ENCODE data around the gene FHOD1.

Gene FHOD1

DNA sequence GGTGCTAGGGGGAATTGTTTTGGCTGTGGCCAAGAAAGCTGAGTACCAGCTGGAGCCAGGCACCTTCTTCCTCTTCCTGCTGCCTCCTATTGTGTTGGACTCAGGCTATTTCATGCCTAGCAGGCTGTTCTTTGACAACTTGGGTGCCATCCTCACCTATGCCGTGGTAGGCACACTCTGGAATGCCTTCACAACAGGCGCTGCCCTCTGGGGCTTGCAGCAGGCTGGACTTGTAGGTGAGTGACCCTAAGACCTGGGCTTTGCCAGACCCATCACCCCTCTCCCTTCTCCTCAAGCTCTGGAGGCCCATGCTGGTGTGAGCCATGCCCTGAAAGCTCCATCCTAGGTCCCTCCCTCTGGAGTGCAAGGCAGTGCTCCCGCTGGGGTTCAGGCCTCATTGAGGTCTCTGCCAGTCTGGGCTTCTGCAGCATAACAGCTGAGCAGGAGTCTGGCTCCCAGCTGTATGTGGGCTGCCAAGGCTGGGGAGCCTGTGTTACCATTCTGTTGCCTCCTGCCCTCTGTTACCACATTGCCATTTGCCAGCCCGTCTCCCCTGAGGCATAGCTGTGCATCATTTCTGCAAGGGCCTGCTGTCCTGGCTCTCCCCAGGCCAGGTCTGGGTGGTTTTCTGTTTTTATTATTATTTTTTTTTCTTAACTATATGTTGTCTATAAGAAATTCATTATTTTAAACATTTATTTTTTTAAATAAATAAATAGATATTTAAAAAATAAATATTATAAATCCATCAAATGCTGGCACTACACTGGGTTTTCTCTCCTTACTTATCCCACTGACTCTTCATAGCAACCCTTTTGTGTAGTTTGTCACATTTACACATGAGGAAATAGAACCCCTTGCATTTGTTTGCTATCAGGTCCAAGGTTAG lies 5.6 kb upstream of the FHOD1 start:
- no peak for DNase-seq (ENCODE audit: low read depth in 2 of 3, low spot score in 2 of 3)

DNA sequence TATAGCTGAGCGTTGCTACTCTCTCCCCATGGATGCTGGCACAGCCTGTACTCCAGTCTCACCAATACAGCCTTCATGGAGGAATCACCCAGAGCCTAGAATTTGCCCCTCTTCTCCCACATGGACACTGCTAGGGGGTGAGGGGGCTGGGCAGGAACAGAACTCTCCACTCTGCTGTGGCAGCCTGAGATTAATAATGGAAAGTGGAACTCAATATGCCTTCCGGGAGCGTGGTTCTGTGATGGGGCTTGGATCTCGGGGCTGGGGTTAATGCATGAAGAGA lies 2.7 kb upstream of the FHOD1 start:
- no peak for DNase-seq (ENCODE audit: low read depth in 2 of 3, low spot score in 2 of 3)

DNA sequence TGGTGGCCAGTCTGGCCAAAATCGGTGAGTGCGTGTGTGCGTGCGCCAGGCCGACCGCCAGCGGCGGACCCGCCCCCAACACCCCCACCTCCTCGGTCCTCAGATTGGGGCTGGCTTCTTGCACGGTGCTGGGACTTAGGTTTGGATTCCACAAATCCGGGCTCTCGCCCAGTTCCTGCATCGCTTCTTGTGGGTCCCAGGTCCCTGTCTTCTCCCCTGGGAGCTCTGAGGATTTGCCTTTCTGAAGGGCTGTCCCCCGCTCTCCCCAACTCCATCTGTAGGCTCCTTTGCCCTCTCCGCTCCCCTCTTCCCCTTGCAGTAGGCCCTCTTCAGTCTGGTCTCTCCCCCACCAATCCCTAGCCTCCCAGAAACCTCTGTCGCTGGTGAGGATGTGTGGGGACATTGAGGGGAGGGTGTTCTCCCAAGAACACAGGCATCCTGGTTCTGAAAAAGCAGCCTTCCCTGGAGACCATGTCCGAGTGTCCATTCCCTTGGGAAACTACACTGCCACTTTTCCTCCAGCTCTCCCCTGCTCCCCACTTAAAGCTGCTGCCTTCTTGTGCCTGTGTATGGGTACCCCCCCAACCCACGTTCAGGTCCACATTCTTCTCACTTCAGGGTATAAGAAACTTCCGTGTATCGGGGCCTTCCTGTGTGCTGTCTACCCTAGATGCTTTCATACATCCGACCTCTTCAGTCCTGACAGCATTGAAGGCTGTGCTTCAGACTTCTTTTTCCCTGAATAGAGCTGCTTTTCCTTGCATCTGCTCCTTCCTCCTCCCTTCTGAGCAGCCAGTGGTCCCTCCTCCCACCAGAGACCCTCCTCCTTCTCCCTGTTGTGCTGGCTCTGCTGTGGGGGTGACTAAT lies 2.1 kb upstream of the FHOD1 start:
- no peak for DNase-seq (ENCODE audit: low read depth in 2 of 3, low spot score in 2 of 3)

DNA sequence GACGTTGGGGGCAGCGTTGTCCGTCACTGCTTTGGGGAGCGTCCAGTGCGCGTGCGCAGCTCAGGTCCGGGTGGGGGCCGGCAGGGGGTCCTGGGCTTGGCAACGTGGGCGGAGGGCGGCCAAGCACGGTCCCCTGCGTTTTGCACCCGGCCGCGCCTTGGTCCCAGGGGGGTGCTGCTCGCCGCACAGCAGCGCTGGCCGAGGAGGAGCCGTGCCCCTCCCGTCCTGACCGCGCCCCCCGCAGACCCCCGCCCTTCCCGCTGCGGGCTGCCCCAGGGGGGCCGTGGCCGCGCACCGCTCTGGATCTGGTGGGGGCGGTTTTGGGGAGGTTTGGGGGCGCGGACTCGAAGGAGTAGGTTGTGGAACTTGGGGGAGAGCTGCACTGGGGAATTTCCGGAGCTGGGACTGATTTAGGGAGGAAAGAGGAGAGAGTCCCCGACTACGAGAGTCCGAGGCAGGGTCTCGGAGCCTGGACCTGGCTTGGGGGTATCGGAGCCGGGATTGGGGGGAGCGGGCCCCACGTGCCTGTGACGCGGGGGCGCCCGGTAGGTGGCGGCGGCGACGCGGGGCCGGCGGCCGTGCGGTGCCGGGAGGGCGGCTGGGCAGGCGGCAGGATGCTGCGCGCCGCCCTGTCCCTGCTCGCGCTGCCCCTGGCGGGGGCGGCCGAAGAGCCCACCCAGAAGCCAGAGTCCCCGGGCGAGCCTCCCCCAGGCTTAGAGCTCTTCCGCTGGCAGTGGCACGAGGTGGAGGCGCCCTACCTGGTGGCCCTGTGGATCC lies 1.3 kb upstream of the FHOD1 start, which contains the start of gene SLC9A5:
Gene SLC9A5, plus strand, starts transcription at position 579 of the 777 bp plus-strand sequence. Its CDS starts 36 bp downstream, at position 615.
- peak in 1 of 3 experiments; percentile 11 for DNase-seq (ENCODE audit: low read depth in 2 of 3, low spot score in 2 of 3)

DNA sequence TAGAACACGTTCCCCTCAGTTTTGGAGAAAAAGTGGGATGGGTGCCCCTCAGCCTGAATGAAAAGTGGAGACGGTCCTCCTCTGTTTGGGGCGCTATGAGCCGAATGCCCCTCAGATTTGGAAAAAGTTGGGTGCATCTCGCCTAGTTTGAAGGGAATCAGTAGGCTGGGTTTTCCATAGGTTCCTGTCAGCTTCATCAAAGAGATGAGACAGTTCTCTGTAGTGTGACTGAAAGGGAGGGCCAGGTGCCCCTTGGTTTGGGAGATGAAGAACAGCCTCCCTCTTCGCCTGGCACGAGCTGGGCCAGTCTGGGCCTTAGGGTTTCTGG lies 756 bp upstream of the FHOD1 start:
- no peak for DNase-seq (ENCODE audit: low read depth in 2 of 3, low spot score in 2 of 3)

DNA sequence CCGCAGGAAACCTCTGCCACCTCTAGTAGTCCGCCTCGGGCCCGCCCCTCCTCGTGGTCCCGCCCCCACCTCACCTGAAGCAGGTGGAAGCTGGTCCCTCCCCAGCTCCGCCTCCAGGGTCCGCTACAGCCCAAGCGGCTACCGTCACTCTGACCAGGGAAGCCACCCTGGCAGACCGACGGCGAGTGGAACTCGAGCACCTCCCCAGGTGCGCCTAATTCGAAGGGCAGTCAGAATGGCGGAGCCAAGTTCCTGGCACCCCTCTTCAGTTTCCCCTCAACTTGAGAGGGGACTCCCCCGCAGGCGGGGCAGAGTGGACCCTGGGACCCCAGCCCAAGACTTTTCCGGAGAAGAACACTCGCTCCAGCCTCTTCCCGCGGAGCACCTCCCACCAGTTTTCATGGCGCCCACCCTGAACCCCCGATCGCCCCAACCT lies 507 bp downstream of the FHOD1 start:
- peak in 1 of 3 experiments; percentile 48 for DNase-seq (ENCODE audit: low read depth in 2 of 3, low spot score in 2 of 3)

DNA sequence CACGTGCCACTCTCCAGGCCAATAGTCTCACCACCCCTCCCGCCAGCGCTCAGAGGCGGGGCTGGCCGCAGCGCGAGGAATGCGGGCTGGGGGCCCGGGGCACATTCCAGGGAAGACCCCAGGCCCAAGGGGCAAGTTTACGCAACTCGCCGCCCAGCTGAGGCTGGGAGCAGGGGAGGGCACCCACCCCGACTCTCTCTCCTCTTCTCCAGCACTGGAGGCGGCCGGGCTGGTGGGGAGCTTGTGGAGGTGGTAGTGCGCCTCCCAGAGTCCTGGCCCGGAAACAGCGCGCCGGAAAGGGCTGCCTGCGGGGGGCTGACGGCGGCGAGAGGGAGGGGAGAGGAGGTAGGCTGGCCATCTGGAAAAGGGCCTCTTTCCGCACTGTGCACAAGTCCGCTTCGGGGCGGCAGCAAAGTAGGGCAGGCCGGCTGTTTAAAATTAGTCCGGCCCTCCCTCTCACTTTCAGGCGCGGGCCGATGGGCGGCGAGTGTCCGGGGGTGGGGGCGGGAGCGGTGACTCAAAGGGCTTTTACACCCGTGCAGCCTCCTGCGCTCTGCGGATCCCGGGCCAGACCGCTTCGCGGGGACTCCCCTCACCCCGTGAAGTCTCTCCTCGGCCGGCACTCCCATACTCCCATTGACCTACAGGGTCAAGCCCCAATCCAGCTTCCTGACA lies 1.1 kb downstream of the FHOD1 start:
- DNase-seq (ENCODE audit: low read depth in 2 of 3, low spot score in 2 of 3): peak in 2 of 3 experiments; percentile 49 to 50

DNA sequence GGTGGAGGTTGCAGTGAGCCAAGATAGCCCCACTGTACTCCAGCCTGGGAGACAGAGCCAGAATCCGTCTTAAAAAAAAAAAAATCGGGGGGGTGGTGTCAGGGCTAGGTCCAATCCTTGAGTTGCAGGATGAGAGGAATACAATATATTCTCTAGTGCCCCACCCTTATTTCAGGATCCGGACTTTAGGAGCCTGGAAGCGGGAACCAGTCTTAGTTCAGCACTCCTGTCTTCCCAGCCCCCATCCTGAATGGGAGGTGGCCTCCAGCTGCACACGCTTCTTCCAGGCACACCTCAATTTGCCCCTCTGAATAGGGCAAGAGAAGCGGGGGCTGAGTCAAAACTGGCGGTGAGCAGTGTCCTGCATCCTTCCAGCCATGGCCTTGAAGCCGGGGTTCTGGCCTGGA lies 1.6 kb downstream of the FHOD1 start:
- DNase-seq (ENCODE audit: low read depth in 2 of 3, low spot score in 2 of 3): no peak

DNA sequence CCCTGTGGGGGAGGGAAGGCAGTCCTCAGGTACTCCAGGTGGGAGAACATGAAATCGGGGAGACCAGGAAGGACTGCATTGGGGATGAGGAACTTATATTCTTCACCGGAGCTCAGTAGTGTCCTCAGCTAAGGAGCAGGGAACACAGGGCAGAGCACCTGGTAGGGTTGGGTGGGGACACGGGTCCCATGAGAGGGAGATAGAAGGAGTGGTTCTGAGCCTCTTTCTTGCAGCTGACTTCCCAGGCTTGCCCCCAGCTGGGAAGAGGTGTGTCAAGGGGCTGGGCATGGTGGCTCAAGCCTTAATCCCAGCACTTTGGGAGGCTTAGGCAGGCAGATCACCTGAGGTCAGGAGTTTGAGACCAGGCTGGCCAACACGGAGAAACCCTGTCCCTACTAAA lies 2.1 kb downstream of the FHOD1 start:
- no peak for DNase-seq (ENCODE audit: low read depth in 2 of 3, low spot score in 2 of 3)

DNA sequence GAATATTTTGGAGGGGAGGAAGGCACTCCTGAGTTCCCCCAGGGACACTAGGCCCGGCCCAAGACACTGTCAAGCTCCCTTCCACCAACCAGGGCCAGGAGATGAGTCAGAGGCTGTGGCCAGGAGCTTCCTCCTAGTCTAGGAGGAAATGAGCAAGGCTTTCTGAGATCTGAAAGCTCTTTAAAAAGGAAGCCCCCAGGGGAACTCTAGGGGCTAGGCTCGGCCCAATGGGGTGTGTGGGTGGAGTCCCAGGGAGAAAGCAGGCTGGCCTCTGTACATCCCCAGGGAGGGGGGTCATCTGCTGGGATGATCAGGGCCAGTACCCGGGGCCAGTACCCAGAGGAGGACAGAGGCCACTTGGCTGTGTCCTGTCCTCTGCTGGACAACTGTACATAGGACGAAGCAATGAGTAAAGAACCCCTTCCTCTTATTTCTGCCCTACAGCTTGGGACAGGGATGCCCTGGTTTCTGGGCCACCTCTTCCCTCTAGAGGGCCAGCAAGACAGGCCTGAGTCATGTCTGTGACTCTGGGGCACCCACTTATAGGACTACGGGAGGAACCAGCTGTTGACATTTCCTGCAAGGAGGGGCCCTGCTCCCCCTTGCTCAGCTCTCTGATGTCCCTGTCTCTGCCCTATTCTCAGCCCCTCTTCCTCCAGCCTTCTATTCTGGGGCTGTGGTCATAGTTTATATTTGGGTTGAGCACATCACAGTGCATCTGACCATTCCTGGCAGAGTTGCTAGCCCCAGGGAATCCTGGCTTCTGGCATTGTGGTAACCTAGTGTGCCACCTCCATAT lies 2.7 kb downstream of the FHOD1 start:
- peak in 2 of 3 experiments; percentile 44 to 72 for DNase-seq (ENCODE audit: low read depth in 2 of 3, low spot score in 2 of 3)

DNA sequence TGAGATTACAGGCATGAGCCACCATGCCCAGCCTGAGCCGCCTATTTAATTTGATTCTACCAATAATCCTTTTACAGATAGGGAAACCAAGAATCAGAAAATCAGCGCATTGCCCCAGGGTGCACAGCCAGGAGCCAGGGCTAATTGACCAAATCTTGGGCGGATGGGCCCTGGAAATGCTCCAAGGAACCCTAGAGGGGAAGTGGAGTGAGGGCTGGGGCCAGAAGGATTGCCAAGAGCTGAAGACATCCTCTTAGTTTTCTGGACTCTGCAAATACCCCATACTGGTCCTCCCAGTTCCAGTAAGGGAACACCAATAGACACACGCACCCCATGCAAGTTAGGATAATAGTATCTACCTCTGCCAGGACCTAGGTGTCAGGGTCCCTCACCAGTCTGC lies 3.8 kb downstream of the FHOD1 start:
- DNase-seq (ENCODE audit: low read depth in 2 of 3, low spot score in 2 of 3): no peak

DNA sequence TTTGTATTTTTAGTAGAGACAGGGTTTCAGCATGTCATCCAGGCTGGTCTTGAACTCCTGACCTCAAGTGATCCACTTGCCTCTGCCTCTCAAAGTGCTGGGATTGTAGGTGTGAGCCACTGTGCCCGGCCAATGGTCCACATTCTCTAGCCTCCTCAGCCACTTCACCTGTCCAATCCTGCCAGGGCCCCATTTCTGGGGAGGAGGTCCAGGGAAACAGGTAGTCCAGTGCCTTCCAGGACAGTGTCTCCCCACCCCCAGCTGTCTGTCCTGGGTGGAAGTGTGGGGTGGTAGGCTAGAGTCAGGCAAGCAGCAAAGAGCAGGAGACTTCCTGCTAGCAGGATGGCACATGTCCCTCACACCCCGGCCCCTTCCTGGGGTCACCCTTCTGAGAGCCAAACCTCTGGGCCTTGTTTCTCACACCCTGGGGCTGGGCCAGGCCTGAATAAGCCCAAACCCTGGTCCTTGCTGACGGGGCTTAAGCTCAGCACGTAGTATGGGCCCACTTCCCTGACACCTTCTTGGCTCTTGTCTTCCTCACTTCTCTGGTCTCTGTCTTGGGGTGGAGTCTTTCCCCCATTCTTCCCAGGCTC lies 5.0 kb downstream of the FHOD1 start:
- DNase-seq (ENCODE audit: low read depth in 2 of 3, low spot score in 2 of 3): no peak

DNA sequence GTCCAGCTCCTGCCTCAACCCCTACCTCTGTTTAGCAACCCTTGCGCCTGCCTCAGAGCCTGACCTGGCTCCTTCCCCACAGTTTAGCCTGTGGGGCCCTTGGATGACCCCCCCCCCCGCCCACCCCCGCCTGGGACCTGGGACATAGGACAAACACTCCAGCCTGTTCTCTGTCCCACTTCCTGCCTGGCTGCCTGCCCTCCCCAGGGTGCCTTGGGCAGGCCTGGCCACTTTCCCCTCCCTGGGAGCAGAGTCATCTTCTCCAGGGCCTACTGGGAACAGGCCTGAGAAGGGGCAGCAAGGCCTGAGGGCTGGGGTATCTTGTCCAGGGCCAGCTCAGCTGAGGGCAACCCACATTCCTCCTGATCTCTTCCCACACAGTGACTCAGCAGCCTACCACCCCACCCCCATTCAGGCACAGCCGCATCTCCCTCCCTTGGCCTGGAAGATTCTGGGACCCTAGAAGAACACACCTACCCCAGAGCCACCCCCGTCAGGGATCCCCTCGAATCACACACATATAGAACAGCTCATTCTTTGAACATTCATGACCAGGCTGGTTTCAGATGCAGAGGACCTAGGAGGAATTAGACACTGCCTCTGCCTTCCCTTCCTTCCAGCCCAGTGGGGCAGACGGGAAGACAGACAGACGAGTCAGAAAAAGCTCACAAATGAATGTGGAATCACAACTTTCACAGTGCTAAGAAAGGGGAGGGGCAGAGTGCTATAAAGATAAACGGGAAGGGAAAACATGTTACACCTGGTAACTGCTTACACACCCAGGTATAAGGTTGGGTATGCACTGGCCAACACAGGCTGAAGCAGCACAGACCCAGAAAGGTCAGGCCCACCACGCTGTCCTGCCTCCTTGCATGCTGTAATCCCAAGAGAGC lies 6.0 kb downstream of the FHOD1 start:
- no peak for DNase-seq (ENCODE audit: low read depth in 2 of 3, low spot score in 2 of 3)

DNA sequence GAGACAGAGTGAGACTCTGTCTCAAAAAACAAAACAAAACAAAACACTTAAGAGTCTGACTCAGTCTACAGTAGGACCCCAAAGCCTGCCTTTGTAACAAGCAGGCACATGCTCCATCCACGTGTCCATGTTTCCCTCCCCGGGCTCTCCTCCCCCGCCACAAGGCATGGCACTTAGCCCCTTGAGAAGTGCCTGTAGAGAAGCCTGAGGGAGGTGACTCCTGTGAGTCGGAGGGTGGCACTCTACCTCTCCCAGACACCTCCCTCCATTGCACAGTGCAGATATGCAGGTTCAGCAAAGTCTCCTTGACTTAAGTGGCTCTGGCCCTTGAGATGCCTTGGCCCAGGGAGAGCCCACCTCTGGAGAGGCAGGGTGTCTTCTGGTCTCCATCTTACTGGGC lies 6.8 kb downstream of the FHOD1 start:
- no peak for DNase-seq (ENCODE audit: low read depth in 2 of 3, low spot score in 2 of 3)

DNA sequence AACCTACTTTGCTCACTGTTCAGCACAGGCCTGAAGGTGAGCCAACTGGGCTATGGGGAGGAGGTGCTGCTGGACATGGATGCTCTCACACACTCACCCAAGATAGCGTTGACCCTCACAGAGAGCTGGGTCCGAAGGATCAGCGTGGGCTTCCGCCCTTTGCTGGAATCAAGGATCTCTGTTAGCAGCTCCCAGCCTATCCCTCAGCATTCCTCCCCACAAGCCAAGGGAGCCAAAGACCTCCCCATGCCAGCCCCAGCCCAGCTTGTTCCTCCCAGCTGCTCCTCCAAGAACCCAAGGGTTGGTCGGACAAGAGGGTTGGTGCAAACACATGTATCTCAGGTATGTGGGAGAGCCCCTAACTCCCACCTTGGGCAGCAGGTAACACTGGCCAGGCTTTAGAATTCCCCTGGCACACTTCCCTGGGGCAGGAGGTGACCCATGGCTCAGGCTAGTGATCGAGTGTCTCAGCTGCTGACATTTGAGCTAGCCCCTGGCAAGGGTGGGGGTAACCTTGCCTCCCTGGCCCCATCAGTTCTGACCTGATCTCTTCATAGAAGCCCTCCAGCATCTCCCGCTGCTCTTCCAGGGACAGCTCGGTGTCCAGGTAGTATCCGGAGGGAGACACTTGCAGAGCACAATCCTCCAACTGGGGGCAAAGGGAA lies 8.3 kb downstream of the FHOD1 start:
- no peak for DNase-seq (ENCODE audit: low read depth in 2 of 3, low spot score in 2 of 3)

DNA sequence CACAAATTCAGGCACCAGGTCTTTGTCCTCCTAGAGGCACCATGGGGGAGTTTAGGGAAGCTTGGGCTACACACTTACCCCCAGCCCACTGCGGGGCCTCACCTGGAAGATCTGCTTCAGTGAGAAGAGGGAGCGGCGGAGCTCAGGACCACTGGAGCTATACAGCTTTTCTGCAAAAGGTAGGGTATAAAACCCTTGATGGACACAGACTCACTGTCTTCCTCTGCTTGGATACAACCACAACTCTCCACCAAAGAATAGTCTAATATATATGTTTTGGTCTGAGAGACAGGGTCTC lies 9.1 kb downstream of the FHOD1 start:
- no peak for DNase-seq (ENCODE audit: low read depth in 2 of 3, low spot score in 2 of 3)

DNA sequence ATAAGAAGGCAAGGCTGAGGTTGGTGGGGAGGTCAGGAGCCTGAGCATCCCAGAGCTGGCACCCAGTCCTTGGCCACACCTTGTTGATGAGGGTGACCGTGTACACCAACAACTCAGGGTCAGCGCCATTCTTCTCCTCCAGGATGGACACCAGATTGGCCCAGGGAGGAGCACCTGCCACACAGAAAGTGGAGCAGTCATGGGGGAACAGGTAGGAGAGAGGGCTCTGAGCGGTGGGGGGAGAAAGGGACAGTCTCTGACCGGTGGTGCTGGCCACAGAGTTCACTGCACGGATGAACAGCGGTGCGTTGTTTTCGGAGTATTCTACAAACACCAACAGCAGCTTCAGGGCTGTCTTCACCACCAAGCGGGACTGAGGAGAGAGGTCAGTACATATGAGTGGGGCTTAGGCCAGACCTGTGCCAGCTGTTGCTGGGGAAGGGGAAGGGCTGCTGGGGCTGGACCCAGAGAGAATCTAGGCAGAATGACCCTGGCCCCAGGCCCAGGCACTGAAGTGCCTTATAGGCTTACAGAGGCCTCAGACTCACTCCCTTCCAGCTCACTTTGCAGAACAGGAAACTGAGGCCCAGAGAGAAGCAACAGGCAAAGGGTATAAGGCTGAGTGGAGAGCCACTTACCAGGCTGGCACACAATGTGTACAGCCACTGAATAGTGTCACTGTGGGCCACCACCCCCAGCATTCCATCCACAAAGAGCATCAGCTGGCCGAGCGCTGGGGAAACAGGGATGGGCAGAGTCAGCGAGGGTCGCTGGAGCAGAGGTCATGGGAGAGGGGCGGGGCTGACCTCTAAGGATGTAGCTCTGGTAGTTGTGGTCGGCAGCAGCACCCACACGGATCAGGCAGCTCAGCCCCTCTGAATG lies 9.6 kb downstream of the FHOD1 start:
- no peak for DNase-seq (ENCODE audit: low read depth in 2 of 3, low spot score in 2 of 3)
